IMR-90 (cell line): ENCODE data around the gene CYP2A7. TPM values are rescaled to one million over a fixed set of nuclear protein-coding genes. Genes with fewer than 3 reads are reported as not detected.
"Not testable (repeated sequence)": the region's sequence is repeated elsewhere in the genome, so short reads cannot be mapped to it uniquely, and the experiment has no call there.

Experiments used
- ATAC-seq: fragments of 200-7000 bp; cut with Tn5 transposase; 2 replicates; pipeline ENCODE4 v1.9.1; 2020; ENCODE audit warnings: low read depth, mild to moderate bottlenecking, moderate library complexity
- BruUV-seq: library from RNA; stranded (reverse); fragments of 400-500 nt; replicated peaks from 2 replicates; lab custom pipeline; 2021; lab: Mats Ljungman, UMichigan
- CTCF ChIA-PET: fragments of 300-600 bp; formaldehyde crosslinking; extraction: SDS; loops from one replicate; lab custom pipeline; 2021; ENCODE audit warnings: antibody characterized with exemption; lab: Yijun Ruan, JAX
- POLR2A ChIA-PET: fragments of 300-600 bp; sonication (Branson Sonifier 250); formaldehyde crosslinking; loops from one replicate; lab custom pipeline; 2022; ENCODE audit warnings: antibody characterized with exemption; ENCODE audit not compliant: unreplicated experiment; lab: Charles Lee
- DNase-seq: peaks from one replicate; pipeline ENCODE4 v3.0.0; 2013
- H2AFZ ChIP-seq: replicated peaks from 2 replicates; pipeline ENCODE3; 2013; ENCODE audit warnings: low read length, mild to moderate bottlenecking; ENCODE audit not compliant: poor library complexity
- H2AK5ac ChIP-seq: 2 replicates; pipeline ENCODE4 v1.6.1; 2013; ENCODE audit warnings: low read depth, low read length, inconsistent platforms
- H2AK9ac ChIP-seq: replicated peaks from 2 replicates; pipeline ENCODE3; 2013; ENCODE audit warnings: mild to moderate bottlenecking, low read depth, low read length, moderate library complexity; ENCODE audit not compliant: poor library complexity
- H2BK120ac ChIP-seq: 2 replicates; pipeline ENCODE4 v1.6.1; 2013; ENCODE audit warnings: low read depth, low read length, inconsistent platforms
- H2BK15ac ChIP-seq: 3 replicates; pipeline ENCODE4 v1.6.1; 2013; ENCODE audit warnings: low read depth, low read length, inconsistent platforms
- H2BK20ac ChIP-seq: 2 replicates; pipeline ENCODE4 v1.6.1; 2013; ENCODE audit warnings: low read depth, mild to moderate bottlenecking, inconsistent platforms, low read length, moderate library complexity
- H2BK5ac ChIP-seq: 2 replicates; pipeline ENCODE4 v1.6.1; 2013; ENCODE audit warnings: mild to moderate bottlenecking, low read depth, low read length, inconsistent platforms; ENCODE audit not compliant: poor library complexity, severe bottlenecking
- H3K14ac ChIP-seq: replicated peaks from 2 replicates; pipeline ENCODE4 v1.6.1; 2013; ENCODE audit warnings: low read depth, low read length, inconsistent platforms
- H3K18ac ChIP-seq: 2 replicates; pipeline ENCODE4 v1.6.1; 2013; ENCODE audit warnings: low read depth, low read length, control low read depth
- H3K23ac ChIP-seq: 2 replicates; pipeline ENCODE4 v1.6.1; 2013; ENCODE audit warnings: low read depth, low read length, inconsistent platforms
- H3K27ac ChIP-seq: 2 replicates; pipeline ENCODE4 v1.5.1; 2013; ENCODE audit warnings: mild to moderate bottlenecking, control low read depth, low read length; ENCODE audit not compliant: insufficient read depth
- H3K27me3 ChIP-seq: 2 replicates; pipeline ENCODE4 v1.6.1; 2013; ENCODE audit warnings: low read length; ENCODE audit not compliant: control insufficient read depth, insufficient read depth
- H3K36me3 ChIP-seq: 2 replicates; pipeline ENCODE4 v1.6.1; 2013; ENCODE audit warnings: low read length, mixed read lengths; ENCODE audit not compliant: control insufficient read depth, insufficient read depth
- H3K4ac ChIP-seq: 2 replicates; pipeline ENCODE4 v1.6.1; 2013; ENCODE audit warnings: low read depth, low read length, inconsistent platforms
- H3K4me1 ChIP-seq: 2 replicates; pipeline ENCODE4 v1.6.1; 2013; ENCODE audit warnings: low read length, mixed read lengths; ENCODE audit not compliant: control insufficient read depth, insufficient read depth
- H3K4me2 ChIP-seq: 2 replicates; pipeline ENCODE4 v1.6.1; 2013; ENCODE audit warnings: low read depth, mild to moderate bottlenecking, control low read depth, low read length, moderate library complexity
- H3K4me3 ChIP-seq: 2 replicates; pipeline ENCODE4 v1.5.1; 2013; ENCODE audit warnings: low read depth, mild to moderate bottlenecking, control low read depth, low read length, moderate library complexity; ENCODE audit not compliant: insufficient read depth
- H3K56ac ChIP-seq: 2 replicates; pipeline ENCODE4 v1.6.1; 2013; ENCODE audit warnings: low read length, inconsistent platforms; ENCODE audit not compliant: insufficient read depth; ENCODE audit errors: extremely low read depth
- H3K79me1 ChIP-seq, 2 experiments: 2 replicates each; pipeline ENCODE4 v1.6.1; 2013; ENCODE audit warnings: low read length in 2 of 2, inconsistent platforms in 1 of 2, low read depth in 1 of 2
- H3K9ac ChIP-seq: 2 replicates; pipeline ENCODE4 v1.6.1; 2013; ENCODE audit warnings: low read depth, low read length, control low read depth
- H3K9me1 ChIP-seq: 2 replicates; pipeline ENCODE4 v1.6.1; 2013; ENCODE audit warnings: low read length, inconsistent platforms; ENCODE audit not compliant: insufficient read depth
- H3K9me3 ChIP-seq: 2 replicates; pipeline ENCODE4 v1.6.1; 2013; ENCODE audit warnings: low read length; ENCODE audit not compliant: control insufficient read depth, insufficient read depth
- H4K20me1 ChIP-seq: 2 replicates; pipeline ENCODE4 v1.6.1; 2013; ENCODE audit warnings: low read length, inconsistent platforms; ENCODE audit not compliant: insufficient read depth
- H4K5ac ChIP-seq: 2 replicates; pipeline ENCODE4 v1.6.1; 2013; ENCODE audit warnings: mild to moderate bottlenecking, low read depth, low read length, control low read depth
- H4K8ac ChIP-seq, 2 experiments: 2 replicates each; pipeline ENCODE4 v1.6.1; 2013; ENCODE audit warnings: low read depth in 2 of 2, low read length in 2 of 2, control low read depth in 1 of 2, inconsistent platforms in 1 of 2
- H4K91ac ChIP-seq: 2 replicates; pipeline ENCODE4 v1.6.1; 2013; ENCODE audit warnings: low read depth, low read length, inconsistent platforms; ENCODE audit not compliant: insufficient read depth
- BHLHE40 ChIP-seq: fragments of 150-350 bp; IDR thresholded peaks from 2 replicates; pipeline ENCODE4 v1.6.1; 2016; ENCODE audit warnings: mild to moderate bottlenecking, low read depth, low read length
- WGBS, 2 experiments: methylation state at CpG; one replicate each; pipeline versions ENCODE4 v1.1.5 to v1.1.7; 2013; ENCODE audit warnings: missing lambda C conversion rate in 2 of 2; ENCODE audit not compliant: insufficient read length in 1 of 2; ENCODE audit errors: extremely low coverage in 2 of 2; 5-methylcytosine and 5-hydroxymethylcytosine counted together
- dilution Hi-C: fragments of 300-500 bp; cut with HindIII; formaldehyde crosslinking; loops from one replicate; pipeline ENCODE4 v1.14.3; 2018; ENCODE audit warnings: low sequenced_read_pairs; ENCODE audit not compliant: unreplicated experiment
- in situ Hi-C: fragments of 300-500 bp; cut with MboI; formaldehyde crosslinking; loops from 3 replicates; pipeline ENCODE4 v1.14.3; 2019; ENCODE audit warnings: low sequenced_read_pairs, inconsistent platforms, mixed read lengths
- intact Hi-C: fragments of 100-400 bp; cut with micrococcal nuclease; formaldehyde crosslinking; loops from 2 replicates; pipeline ENCODE4 v1.10.0; 2022
- polyA plus RNA-seq, 3 experiments: library from polyadenylated mRNA; depleted of rRNA; stranded (reverse); fragments of >200 nt; gene quantifications; 2 replicates each; pipeline ENCODE4 v1.2.3, GENCODE V29; 2012; ENCODE audit warnings: low replicate concordance in 1 of 3
- total RNA-seq: library from RNA; depleted of rRNA; stranded (reverse); fragments of >200 nt; gene quantifications from 2 replicates; pipeline ENCODE4 v1.2.3, GENCODE V29; 2012

The CYP2A7 gene
- total and polyA plus RNA-seq, 2 of the 4 experiments (the other 2 are of a cell fraction): not detected

DNA sequence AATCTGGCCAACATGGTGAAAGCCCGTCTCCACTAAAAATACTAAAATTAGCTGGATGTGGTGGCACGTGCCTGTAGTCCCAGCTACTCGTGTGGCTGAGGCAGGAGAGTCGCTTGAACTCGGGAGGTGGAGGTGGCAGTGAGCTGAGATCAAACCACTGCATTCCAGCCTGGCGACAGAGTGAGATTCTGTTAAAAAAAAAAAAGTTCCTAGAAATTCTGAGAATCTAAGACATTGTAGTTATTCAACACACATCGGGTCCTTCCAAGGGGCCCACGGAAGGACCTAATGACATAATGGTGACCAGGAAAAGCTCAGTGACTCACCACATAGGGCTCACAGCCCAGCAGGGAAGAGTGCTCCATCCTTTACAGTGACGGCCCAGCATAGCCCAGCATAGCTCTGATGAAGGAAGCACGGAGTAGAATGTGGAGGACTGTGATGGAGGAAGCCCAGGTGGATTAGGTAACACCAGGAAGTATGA is 22.7 kb upstream of the CYP2A7 start:
- peak; percentile 7; the same call in 1 of the 2 replicates for TF ChIP-seq BHLHE40
- H3K36me3 ChIP-seq, in situ Hi-C loops, H3K14ac ChIP-seq, H4K8ac ChIP-seq, H3K9me1 ChIP-seq, H3K18ac ChIP-seq, H2BK5ac ChIP-seq, H3K23ac ChIP-seq, intact Hi-C loops, CTCF ChIA-PET, H2AK9ac ChIP-seq, H3K4me2 ChIP-seq, H3K4me1 ChIP-seq, H3K9me3 ChIP-seq, H4K5ac ChIP-seq, H3K79me1 ChIP-seq, dilution Hi-C loops, H2BK15ac ChIP-seq, H3K56ac ChIP-seq, BruUV-seq, POLR2A ChIA-PET, H3K27ac ChIP-seq, H2BK120ac ChIP-seq, H3K4ac ChIP-seq, H2AK5ac ChIP-seq, H4K20me1 ChIP-seq, H3K9ac ChIP-seq, H3K4me3 ChIP-seq, H2BK20ac ChIP-seq, H2AFZ ChIP-seq, H4K91ac ChIP-seq: not testable (repeated sequence)
- peaks cover 12% of the 10 kb centered on the region for H3K27me3 ChIP-seq
- WGBS, 2 experiments: 45% methylated on average over 3 of the region's 10 CpGs; no CpG with 5 or more reads in 1 of the 2 experiments
- DNase-seq (peak; percentile 3), ATAC-seq (peak; percentile 57)

DNA sequence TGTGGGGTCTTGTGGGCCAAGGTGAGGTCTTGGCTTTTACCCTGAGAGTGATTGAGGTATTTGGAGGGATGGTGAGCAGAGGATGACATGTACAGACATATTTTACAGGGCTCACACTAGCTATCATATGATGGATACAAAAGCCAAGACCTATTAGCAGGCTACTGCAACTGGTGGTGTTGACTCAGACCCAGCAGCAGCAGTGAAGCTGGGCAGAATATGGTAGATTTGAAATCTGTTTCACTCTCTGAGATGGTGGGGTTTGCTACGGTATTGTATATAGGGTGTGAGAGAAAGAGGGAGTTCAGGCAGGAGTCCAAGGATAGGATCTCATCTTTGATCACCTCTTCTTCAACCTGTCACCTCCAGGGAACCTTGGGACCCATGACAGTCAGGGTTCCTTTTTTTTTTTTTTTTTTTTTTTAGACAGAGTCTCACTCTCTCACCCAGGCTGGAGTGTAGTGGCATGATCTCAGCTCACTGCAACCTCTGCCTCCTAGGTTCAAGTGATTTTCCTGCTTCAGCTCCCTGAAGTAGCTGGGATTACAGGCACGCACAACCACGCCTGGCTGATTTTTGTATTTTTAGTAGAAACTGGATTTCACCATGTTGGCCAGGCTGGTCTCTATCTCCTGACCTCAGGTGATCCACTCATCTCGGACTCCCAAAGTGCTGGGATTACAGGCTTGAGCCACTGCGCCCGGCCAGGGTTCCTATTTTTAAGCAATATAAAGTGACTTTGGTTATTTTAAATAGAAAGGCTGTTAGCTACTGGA is 20.1 kb upstream of the CYP2A7 start:
- H3K79me1 ChIP-seq: not testable (repeated sequence)

More for the DNA sequence above, 20.1 kb upstream of the CYP2A7 start:
- BruUV-seq, ATAC-seq, H2BK5ac ChIP-seq, H3K18ac ChIP-seq, H3K56ac ChIP-seq, dilution Hi-C loops, H3K27ac ChIP-seq, H3K4me2 ChIP-seq, H3K9ac ChIP-seq, in situ Hi-C loops, H2AK5ac ChIP-seq, POLR2A ChIA-PET, H3K9me3 ChIP-seq, CTCF ChIA-PET, H3K23ac ChIP-seq, H3K4ac ChIP-seq, H3K14ac ChIP-seq, H2BK120ac ChIP-seq, H3K36me3 ChIP-seq, H3K4me1 ChIP-seq, H3K4me3 ChIP-seq, H2BK20ac ChIP-seq, DNase-seq, H4K91ac ChIP-seq, intact Hi-C loops, H3K9me1 ChIP-seq, H4K20me1 ChIP-seq, H3K27me3 ChIP-seq, H4K8ac ChIP-seq, H2BK15ac ChIP-seq, H4K5ac ChIP-seq, H2AK9ac ChIP-seq, H2AFZ ChIP-seq: not testable (repeated sequence)
- no CpG with 5 or more reads among the region's 6 CpGs for WGBS, 2 experiments
